Esophagus squamous epithelium (tissue), 4 donors: ENCODE results near the gene TPD52L1.

Source experiments
- POLR2A ChIP-seq, 4 donors: fragments of 450-650 bp; IDR thresholded peaks; one replicate each; pipeline ENCODE4 v1.6.1; 2017; ENCODE audit warnings: antibody characterized with exemption in 4 of 4, mild to moderate bottlenecking in 4 of 4, moderate library complexity in 3 of 4
- TF ChIP-seq, protein P1 (sequence below), 6 experiments: fragments of 450-650 bp in 4 of 6; fragments of 200-600 bp in 2 of 6; sonication (generic) in 2 of 6; IDR thresholded peaks; one replicate each; pipeline ENCODE4 v1.5.1; 2016 to 2019; ENCODE audit warnings: antibody characterized with exemption in 6 of 6, mild to moderate bottlenecking in 4 of 6, moderate library complexity in 4 of 6

DNA sequence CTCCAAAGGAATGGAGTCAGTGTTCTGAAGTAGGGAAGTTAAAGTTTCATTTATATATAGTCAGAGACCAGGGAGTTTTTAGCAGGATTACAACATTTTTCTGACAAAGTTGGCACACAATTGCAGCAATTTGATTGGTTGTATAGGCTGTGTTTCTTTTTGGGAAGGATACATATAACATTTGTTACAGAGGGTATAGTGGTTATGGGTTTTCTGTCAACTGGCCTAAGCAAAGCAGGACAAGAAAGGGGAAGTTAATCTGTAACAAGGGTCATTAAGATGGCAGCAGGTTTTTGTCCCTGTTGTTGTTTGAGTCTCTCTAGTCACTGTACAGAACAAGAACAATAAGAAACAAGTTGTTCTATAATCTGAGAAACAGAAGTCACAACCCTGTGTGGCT, 41.4 kb downstream of the TPD52L1 start:
- TF ChIP-seq, protein P1, sequence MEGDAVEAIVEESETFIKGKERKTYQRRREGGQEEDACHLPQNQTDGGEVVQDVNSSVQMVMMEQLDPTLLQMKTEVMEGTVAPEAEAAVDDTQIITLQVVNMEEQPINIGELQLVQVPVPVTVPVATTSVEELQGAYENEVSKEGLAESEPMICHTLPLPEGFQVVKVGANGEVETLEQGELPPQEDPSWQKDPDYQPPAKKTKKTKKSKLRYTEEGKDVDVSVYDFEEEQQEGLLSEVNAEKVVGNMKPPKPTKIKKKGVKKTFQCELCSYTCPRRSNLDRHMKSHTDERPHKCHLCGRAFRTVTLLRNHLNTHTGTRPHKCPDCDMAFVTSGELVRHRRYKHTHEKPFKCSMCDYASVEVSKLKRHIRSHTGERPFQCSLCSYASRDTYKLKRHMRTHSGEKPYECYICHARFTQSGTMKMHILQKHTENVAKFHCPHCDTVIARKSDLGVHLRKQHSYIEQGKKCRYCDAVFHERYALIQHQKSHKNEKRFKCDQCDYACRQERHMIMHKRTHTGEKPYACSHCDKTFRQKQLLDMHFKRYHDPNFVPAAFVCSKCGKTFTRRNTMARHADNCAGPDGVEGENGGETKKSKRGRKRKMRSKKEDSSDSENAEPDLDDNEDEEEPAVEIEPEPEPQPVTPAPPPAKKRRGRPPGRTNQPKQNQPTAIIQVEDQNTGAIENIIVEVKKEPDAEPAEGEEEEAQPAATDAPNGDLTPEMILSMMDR (IDR thresholded peaks at IDR 0.05) = no peak
- TF ChIP-seq POLR2A (IDR thresholded peaks at IDR 0.05) = no peak
